Measurements from ENCODE around the gene IDUA. TPM values are rescaled to one million over a fixed set of nuclear protein-coding genes. Genes with fewer than 3 reads are reported as not detected.

IDUA gene
- total and polyA plus RNA-seq, 2 of the 4 experiments (the other 2 are of a cell fraction): 0.72 to 12.5 TPM

- peaks cover 16% of the 10 kb centered on the region for H3K4me1 ChIP-seq (ENCODE audit: control insufficient read depth, insufficient read depth, low read length)
- intact Hi-C loops (cut with micrococcal nuclease) (no loop called here), in situ Hi-C loops (cut with MboI; ENCODE audit: low sequenced_read_pairs) (no loop called here), dilution Hi-C loops (cut with HindIII; ENCODE audit: low sequenced_read_pairs, unreplicated experiment) (no loop called here)
- H4K5ac ChIP-seq (ENCODE audit: low read depth, low read length): no peak overlapping the region
- H3K4me2 ChIP-seq (ENCODE audit: low read depth, low read length): no peak overlapping the region
- no peak overlapping the region for H2AK5ac ChIP-seq (ENCODE audit: low read depth, low read length)
- no peak overlapping the region for H3K23ac ChIP-seq (ENCODE audit: low read depth, low read length)
- peaks cover 6% of the 10 kb centered on the region for H4K20me1 ChIP-seq (ENCODE audit: insufficient read depth, low read length)
- H3K9ac ChIP-seq (ENCODE audit: low read depth, low read length): no peak overlapping the region
- H2BK5ac ChIP-seq (ENCODE audit: low read depth, low read length, poor library complexity, severe bottlenecking): no peak overlapping the region
- no peak overlapping the region for H4K91ac ChIP-seq (ENCODE audit: insufficient read depth, low read depth, low read length)
- no peak for ATAC-seq (ENCODE audit: low read depth)
- no peak overlapping the region for H2BK120ac ChIP-seq (ENCODE audit: low read depth, low read length)
- H2AK9ac ChIP-seq (replicated peaks; ENCODE audit: low read depth, low read length, poor library complexity): no peak overlapping the region
- H3K27me3 ChIP-seq (ENCODE audit: control insufficient read depth, insufficient read depth, low read length): peaks cover 45% of the 10 kb centered on the region
- H2BK20ac ChIP-seq (ENCODE audit: low read depth, low read length): no peak overlapping the region
- no peak overlapping the region for H3K56ac ChIP-seq (ENCODE audit: extremely low read depth, insufficient read depth, low read length)
- no peak overlapping the region for H4K8ac ChIP-seq (ENCODE audit: low read depth in 2 of 2, low read length in 2 of 2)
- H2BK15ac ChIP-seq (ENCODE audit: low read depth, low read length): no peak overlapping the region
- peaks cover 3% of the 10 kb centered on the region for H3K9me3 ChIP-seq (ENCODE audit: control insufficient read depth, insufficient read depth, low read length)
- no peak overlapping the region for H2AFZ ChIP-seq (replicated peaks; ENCODE audit: low read length, poor library complexity)
- no peak for DNase-seq
- no CpG with 5 or more reads among the region's 5 CpGs for WGBS, 2 experiments (ENCODE audit: extremely low coverage in 2 of 2, insufficient read length in 1 of 2)
- no peak overlapping the region for H3K18ac ChIP-seq (ENCODE audit: low read depth, low read length)
- no peaks in the 10 kb centered on the region for H3K9me1 ChIP-seq (ENCODE audit: insufficient read depth, low read length)
- no peaks in the 10 kb centered on the region for H3K79me1 ChIP-seq (ENCODE audit: low read depth in 1 of 2, low read length in 2 of 2)
- no peak overlapping the region for H3K4ac ChIP-seq (ENCODE audit: low read depth, low read length)
- no peak overlapping the region for H3K4me3 ChIP-seq (ENCODE audit: insufficient read depth, low read depth, low read length)
- no TSS peak for BruUV-seq (replicated peaks)
- TF ChIP-seq MXI1 (IDR thresholded peaks at IDR 0.05; ENCODE audit: borderline replicate concordance, low read depth, low read length) (no peak), USF2 (IDR thresholded peaks at IDR 0.05; ENCODE audit: low read depth, low read length) (no peak), POLR2A (IDR thresholded peaks at IDR 0.05; ENCODE audit: low read depth, low read length) (no peak), CHD1 (IDR thresholded peaks at IDR 0.05; ENCODE audit: low read depth, low read length) (no peak), MAZ (IDR thresholded peaks at IDR 0.05; ENCODE audit: borderline replicate concordance, low read depth, low read length) (no peak), MAFK (IDR thresholded peaks at IDR 0.05; ENCODE audit: low read depth, low read length) (no peak), CTCF (conservative IDR thresholded peaks at IDR 0.05; ENCODE audit: low read depth, low read length) (no peak), SMC3 (IDR thresholded peaks at IDR 0.05; ENCODE audit: low read depth, low read length) (no peak), NFE2L2 (IDR thresholded peaks at IDR 0.05; ENCODE audit: low read depth, low read length) (no peak)
- no peaks in the 10 kb centered on the region for H3K36me3 ChIP-seq (ENCODE audit: control insufficient read depth, insufficient read depth, low read length)
- H3K27ac ChIP-seq (ENCODE audit: insufficient read depth, low read length): no peak overlapping the region
- no peak overlapping the region for H3K14ac ChIP-seq (replicated peaks; ENCODE audit: low read depth, low read length)
- POLR2A ChIA-PET (ENCODE audit: unreplicated experiment): no interaction called here
- CTCF ChIA-PET: no interaction called here
Observed at GRCh38 chr4:1006856-1007255, 20.0 kb downstream of the IDUA start.
